HUDEP-2 (cell line): ENCODE results near the gene RBMXL2.

Source experiments
- DNase-seq, 76 experiments: peaks; one replicate each; lab custom pipeline; 2025; ENCODE audit not compliant: unreplicated experiment in 76 of 76; lab: John Stamatoyannopoulos, UW

RBMXL2 gene

GRCh38 chr11:7088921-7089320 is at the start of gene RBMXL2:
Gene RBMXL2, plus strand, starts transcription at chr11:7088998. Its CDS starts 123 bp downstream, at chr11:7089121.
- peak in 1 of 76 experiments; percentile 1 for DNase-seq

GRCh38 chr11:7046474-7047175 is 42.2 kb upstream of the RBMXL2 start:
- no peak for DNase-seq

GRCh38 chr11:7050191-7050590 is 38.6 kb upstream of the RBMXL2 start:
- DNase-seq, result no peak

DNA sequence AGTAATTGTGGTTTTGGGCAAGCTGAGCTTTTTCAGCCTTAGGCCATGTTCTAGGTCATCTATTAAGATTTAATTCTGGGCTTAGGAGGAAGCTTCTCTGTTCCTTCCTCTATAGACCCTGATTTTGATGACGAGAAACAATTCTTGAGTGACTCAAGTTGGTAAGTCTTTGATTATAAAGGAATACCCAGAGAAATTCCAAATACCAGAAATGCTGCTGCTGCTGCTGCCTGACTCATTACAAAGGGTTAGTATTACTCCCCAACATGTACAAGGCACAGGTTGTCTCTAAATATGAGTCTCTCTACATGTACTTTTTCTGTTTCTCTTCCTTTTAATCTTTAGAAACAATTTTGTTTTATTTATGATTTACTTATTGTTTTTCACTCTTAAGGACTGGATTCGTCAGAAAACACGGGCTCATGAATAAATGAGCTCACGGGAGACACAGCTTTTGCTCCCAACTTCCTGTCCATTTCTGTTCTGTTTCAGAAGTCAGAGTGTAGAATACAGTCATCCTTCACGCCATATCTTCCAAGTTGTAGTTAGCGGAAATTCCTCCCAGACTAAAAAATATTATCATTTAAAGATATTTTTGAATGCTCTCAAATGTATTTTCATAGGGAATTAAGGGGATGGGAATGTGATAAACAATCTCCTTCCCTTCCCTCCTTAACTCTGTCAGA is 31.8 kb upstream of the RBMXL2 start:
- DNase-seq, result no peak

GRCh38 chr11:7057641-7058040 is 31.2 kb upstream of the RBMXL2 start:
- DNase-seq, result no peak

DNA sequence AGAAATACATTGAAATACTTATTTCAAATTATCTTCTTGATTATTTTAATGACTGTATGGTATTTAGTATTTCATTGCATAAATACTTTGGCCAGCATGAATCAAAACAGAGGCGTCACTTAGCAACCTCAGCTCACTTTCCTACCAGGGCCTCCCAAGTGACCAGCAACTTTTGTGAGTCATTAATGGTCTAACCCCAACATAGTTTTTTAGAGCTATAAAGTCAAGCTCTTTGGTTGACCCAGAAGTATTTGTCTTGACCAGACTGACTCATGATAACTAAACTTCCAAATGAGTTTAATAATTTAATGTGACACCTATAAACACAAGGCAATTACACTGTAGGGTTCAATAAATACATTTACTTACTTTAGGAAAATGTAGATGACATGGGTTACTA is 27.9 kb upstream of the RBMXL2 start:
- no peak for DNase-seq

- no peak for DNase-seq
These were observed 26.3 kb upstream of the RBMXL2 start for GRCh38 chr11:7062534-7062933.

GRCh38 chr11:7072401-7073028 is 16.3 kb upstream of the RBMXL2 start:
- no peak for DNase-seq

DNA sequence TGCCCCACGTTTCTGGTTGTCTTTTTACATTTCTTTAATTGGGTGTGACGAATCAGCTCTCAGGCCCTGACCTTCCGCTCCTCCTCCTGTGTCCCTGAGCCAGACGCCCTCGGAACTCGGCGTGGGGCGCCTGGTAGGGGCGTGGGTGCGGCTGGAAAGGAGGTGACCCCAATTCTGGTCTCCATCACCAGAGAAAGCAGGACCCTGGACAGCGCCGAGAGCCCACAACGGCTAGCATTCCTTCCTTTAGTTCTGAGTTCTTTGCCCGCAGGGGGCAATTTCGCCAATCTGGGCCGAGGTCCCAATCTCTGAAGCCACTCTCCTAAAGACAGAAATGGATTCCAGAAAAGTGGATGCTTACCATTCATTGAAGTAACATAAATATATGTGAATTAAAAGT is 11.7 kb upstream of the RBMXL2 start:
- DNase-seq, result no peak

DNA sequence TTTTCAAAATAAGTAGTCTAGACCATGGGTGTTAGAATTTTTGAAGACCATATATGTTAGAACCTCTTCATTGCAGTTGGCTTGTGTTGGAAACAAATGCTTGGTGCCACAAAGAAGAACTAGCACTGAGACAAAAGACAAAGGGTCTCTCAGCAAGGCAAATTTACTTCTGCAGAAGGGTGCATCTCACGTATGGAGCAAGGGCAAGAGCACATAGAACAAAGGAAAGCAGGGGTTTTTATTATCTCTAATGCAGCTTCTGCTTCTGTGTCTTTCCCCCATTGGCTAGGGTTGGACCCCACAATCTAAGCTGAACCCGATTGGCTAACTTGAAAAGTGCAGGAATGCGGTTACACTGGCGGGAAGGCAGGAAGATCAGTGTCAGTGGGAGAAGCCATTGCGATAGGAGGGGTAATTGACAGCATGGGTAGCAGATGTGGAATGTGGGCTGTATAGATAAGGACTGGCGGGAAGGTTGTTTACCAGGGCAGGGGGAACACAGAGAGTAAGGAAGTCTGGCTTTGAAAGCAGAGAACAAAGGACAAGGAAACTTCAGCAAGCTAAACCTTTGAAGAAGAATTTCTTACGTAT is 9.2 kb upstream of the RBMXL2 start:
- DNase-seq, result no peak

GRCh38 chr11:7080900-7081299 is 7.9 kb upstream of the RBMXL2 start:
- DNase-seq, result no peak

- DNase-seq, result no peak
These were observed 7.4 kb upstream of the RBMXL2 start for GRCh38 chr11:7081441-7081840.

DNA sequence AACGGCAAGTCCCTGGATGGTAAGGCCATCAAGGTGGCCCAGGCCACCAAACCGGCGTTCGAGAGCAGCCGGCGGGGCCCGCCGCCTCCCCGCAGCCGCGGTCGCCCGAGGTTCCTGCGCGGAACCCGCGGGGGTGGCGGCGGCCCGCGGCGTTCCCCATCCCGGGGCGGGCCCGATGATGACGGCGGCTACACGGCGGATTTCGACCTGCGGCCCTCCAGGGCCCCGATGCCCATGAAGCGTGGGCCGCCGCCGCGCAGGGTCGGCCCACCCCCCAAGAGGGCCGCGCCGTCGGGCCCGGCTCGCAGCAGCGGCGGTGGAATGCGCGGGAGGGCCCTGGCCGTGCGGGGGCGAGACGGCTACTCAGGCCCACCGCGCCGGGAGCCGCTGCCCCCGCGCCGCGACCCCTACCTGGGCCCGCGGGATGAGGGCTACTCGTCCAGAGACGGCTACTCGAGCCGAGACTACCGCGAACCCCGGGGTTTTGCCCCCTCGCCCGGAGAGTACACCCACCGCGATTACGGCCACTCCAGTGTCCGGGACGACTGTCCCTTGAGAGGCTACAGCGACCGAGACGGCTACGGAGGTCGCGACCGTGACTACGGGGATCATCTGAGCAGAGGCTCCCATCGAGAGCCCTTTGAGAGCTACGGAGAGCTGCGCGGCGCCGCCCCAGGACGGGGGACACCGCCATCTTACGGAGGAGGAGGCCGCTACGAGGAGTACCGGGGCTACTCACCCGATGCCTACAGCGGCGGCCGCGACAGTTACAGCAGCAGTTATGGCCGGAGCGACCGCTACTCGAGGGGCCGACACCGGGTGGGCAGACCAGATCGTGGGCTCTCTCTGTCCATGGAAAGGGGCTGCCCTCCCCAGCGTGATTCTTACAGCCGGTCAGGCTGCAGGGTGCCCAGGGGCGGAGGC is 792 bp downstream of the RBMXL2 start:
- no peak for DNase-seq

DNA sequence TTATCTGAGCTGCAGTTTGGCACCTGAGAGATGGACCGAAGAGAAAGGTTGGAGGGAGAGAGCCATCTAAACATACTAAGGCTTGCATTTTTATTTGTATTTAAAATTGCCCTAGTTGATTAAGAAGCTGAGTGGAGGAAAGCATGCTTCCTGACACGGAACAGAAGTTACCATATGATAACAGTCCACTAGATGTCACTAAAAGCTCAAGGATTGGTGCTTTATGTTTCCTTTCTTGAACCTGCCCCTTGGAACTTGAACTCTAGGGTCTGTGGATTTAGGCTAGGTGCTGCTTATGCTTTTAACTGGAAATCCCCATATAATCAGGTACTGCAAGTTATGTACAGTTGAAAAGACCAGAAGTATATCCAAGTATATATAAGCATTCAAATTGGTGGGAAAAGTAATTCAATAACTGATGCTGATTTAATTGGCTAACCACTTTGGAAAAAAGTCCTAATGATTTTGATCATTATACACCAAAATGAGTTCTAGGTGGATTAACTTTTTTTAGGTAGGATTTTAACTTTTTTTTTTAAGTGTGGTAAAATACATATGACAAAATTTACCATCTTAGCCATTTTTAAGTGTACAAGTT is 9.5 kb downstream of the RBMXL2 start:
- peak in 23 of 76 experiments; percentile 1 to 39 (median 21) for DNase-seq

DNA sequence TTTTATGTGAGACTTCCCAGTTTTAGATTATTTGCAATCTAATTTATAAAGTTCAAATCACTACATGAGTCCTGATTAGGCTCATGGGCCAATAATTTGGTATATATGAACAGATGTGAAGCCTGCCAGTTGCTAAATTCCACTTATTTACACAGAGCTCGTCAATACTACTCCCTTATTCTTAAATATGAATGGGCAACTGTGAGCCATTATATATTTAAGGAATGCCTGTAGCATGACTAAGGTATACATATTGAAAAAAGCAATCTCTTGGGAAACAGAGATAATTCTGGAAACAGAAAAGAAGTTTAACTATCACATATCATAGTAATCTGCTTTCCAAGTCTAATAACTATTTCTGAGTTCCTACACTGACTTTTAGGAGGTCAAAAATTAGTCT is 27.0 kb downstream of the RBMXL2 start:
- DNase-seq, result no peak

- no peak for DNase-seq
These were observed 27.6 kb downstream of the RBMXL2 start for GRCh38 chr11:7116370-7116769.

GRCh38 chr11:7138051-7138450 is 49.3 kb downstream of the RBMXL2 start:
- no peak for DNase-seq
